K562 (cell line): ENCODE results near the gene NT5DC4. TPM values are rescaled to one million over a fixed set of nuclear protein-coding genes. Genes with fewer than 3 reads are reported as not detected.
A peak's percentile ranks its signal among the peaks of the same experiment; 100 is the strongest.

Source experiments
- EWSR1 ChIP-seq: fragments of 450-650 bp; IDR thresholded peaks from 2 replicates; pipeline ENCODE4 v1.6.1; 2018; ENCODE audit warnings: borderline replicate concordance, mild to moderate bottlenecking, low read depth, moderate library complexity; ENCODE audit not compliant: partially characterized antibody
- HDAC2 ChIP-seq: fragments of 450-650 bp; IDR thresholded peaks from 2 replicates; pipeline ENCODE4 v1.6.1; 2016; ENCODE audit warnings: mild to moderate bottlenecking
- HOMEZ ChIP-seq: fragments of 250-450 bp; sonication (Bioruptor Pico); IDR thresholded peaks from 2 replicates; pipeline ENCODE4 v1.4.0; 2020; ENCODE audit warnings: mild to moderate bottlenecking, moderate library complexity
- KLF1 ChIP-seq: fragments of 450-650 bp; IDR thresholded peaks from 2 replicates; pipeline ENCODE4 v1.6.1; 2016; ENCODE audit warnings: missing genetic modification characterization, missing compliant biosample characterization
- MAX ChIP-seq: sonication (generic); formaldehyde crosslinking; IDR thresholded peaks from 2 replicates; pipeline ENCODE4 v1.9.0; 2022; ENCODE audit warnings: mild to moderate bottlenecking, missing genetic modification reagents
- MITF ChIP-seq: IDR thresholded peaks from 2 replicates; pipeline ENCODE4 v1.6.1; 2014; ENCODE audit warnings: antibody characterized with exemption
- MLLT1 ChIP-seq, 2 experiments: fragments of 450-650 bp; IDR thresholded peaks; 2 replicates each; pipeline ENCODE4 v1.6.1; 2016
- NCOA2 ChIP-seq, 2 experiments: fragments of 450-650 bp; IDR thresholded peaks; 2 replicates each; pipeline ENCODE4 v1.6.1; 2018; ENCODE audit warnings: mild to moderate bottlenecking in 2 of 2, moderate library complexity in 1 of 2; ENCODE audit not compliant: partially characterized antibody in 2 of 2
- NRF1 ChIP-seq, 2 experiments: fragments of 450-650 bp; IDR thresholded peaks in 1 of 2; conservative IDR thresholded peaks in 1 of 2; 2 replicates each; pipeline ENCODE4 v1.6.1; 2014; ENCODE audit warnings: mild to moderate bottlenecking in 2 of 2
- POLR2B ChIP-seq: fragments of 450-650 bp; IDR thresholded peaks from 2 replicates; pipeline ENCODE4 v1.6.1; 2018; ENCODE audit warnings: low read depth; ENCODE audit not compliant: partially characterized antibody
- POLR2H ChIP-seq: IDR thresholded peaks from 2 replicates; pipeline ENCODE4 v1.6.1; 2016; ENCODE audit warnings: missing genetic modification characterization, low read depth, mild to moderate bottlenecking, control low read depth, missing compliant biosample characterization, moderate library complexity
- PYGO2 ChIP-seq: fragments of 450-650 bp; IDR thresholded peaks from 2 replicates; pipeline ENCODE4 v1.6.1; 2016; ENCODE audit warnings: mild to moderate bottlenecking, missing genetic modification characterization, moderate library complexity, missing compliant biosample characterization
- RBFOX2 ChIP-seq: fragments of 200-400 bp; formaldehyde crosslinking; IDR thresholded peaks from 2 replicates; pipeline ENCODE4 v1.6.1; 2017; ENCODE audit warnings: low read depth, mild to moderate bottlenecking, low read length, moderate library complexity
- TOE1 ChIP-seq, 2 experiments: fragments of 450-650 bp in 1 of 2; sonication (generic) in 1 of 2; formaldehyde crosslinking in 1 of 2; IDR thresholded peaks; 2 replicates each; pipeline versions ENCODE4 v1.7.1 to v1.8.0; 2016 to 2022; ENCODE audit warnings: borderline replicate concordance in 2 of 2, mild to moderate bottlenecking in 2 of 2, antibody characterized with exemption in 1 of 2, inconsistent platforms in 1 of 2, low read depth in 1 of 2, missing genetic modification reagents in 1 of 2, moderate library complexity in 1 of 2
- WHSC1 ChIP-seq: IDR thresholded peaks from one replicate; pipeline ENCODE4 v1.6.1; 2012; ENCODE audit warnings: low read length, control low read depth, inconsistent platforms
- ZFPM2 ChIP-seq: fragments of 250-450 bp; sonication (Bioruptor Pico); IDR thresholded peaks from 2 replicates; pipeline ENCODE4 v1.5.1; 2022; ENCODE audit warnings: mild to moderate bottlenecking
- ZNF121 ChIP-seq: sonication (generic); formaldehyde crosslinking; conservative IDR thresholded peaks from 2 replicates; pipeline ENCODE4 v1.8.0; 2022; ENCODE audit warnings: missing genetic modification reagents
- ZNF23 ChIP-seq: fragments of 250-450 bp; sonication (Bioruptor Pico); IDR thresholded peaks from 2 replicates; pipeline ENCODE4 v1.4.0; 2020; ENCODE audit warnings: mild to moderate bottlenecking
- ZNF511 ChIP-seq: sonication (generic); formaldehyde crosslinking; IDR thresholded peaks from 2 replicates; pipeline ENCODE4 v1.8.0; 2022; ENCODE audit warnings: mild to moderate bottlenecking, missing genetic modification reagents
- ZNF589 ChIP-seq: fragments of 200-800 bp; sonication (Bioruptor generic); IDR thresholded peaks from 2 replicates; pipeline ENCODE4 v1.6.1; 2016; ENCODE audit warnings: low read depth, missing genetic modification characterization, missing compliant biosample characterization
- polyA plus RNA-seq, 8 experiments: library from polyadenylated mRNA; depleted of rRNA in 4 of 8; stranded (reverse) in 5 of 8; unstranded in 3 of 8; fragments of >200 nt; fragmentation: Nextera tagmentation in 2 of 8; fragmentation: Illumina TruSeq in 1 of 8; extraction: Ambion mirVana in 2 of 8; extraction: Trizol in 1 of 8; gene quantifications; 2 replicates each; pipeline versions ENCODE4 v1.2.1 to v1.2.3, GENCODE V29; 2011 to 2014; ENCODE audit warnings: inconsistent platforms in 1 of 8, missing spikeins in 1 of 8
- total RNA-seq, 7 experiments: library from RNA; depleted of rRNA in 6 of 7; stranded (reverse); fragments of >200 nt in 6 of 7; fragmentation: Illumina TruSeq in 2 of 7; extraction: Trizol in 2 of 7; gene quantifications; 2 replicates each; pipeline versions ENCODE4 v1.2.1 to v1.2.3, GENCODE V29; 2011 to 2021; ENCODE audit warnings: low replicate concordance in 1 of 7

The NT5DC4 gene
- total and polyA plus RNA-seq, 9 of the 15 experiments (the other 6 are each of a cell fraction or from before 2014, with no cell fraction given): 0.44 to 6.9 (median 2.5) TPM

GRCh38 chr2:112784199-112785189 lies 63.7 kb downstream of the NT5DC4 start, which contains the start of gene IL1A (continued):
- no peak for TF ChIP-seq MITF
- no peak for TF ChIP-seq HOMEZ (CRISPR knock-in tag)
- no peak for TF ChIP-seq MAX (CRISPR knock-in tag)
- TF ChIP-seq ZNF121 (CRISPR knock-in tag): no peak
- TF ChIP-seq POLR2B: peak; percentile 52
- no peak for TF ChIP-seq POLR2H
- no peak for TF ChIP-seq WHSC1
- TF ChIP-seq ZNF23 (CRISPR knock-in tag): no peak
- TF ChIP-seq MLLT1 (IDR thresholded peaks at IDR 0.05): no peak
- TF ChIP-seq PYGO2 (tag): no peak
- no peak for TF ChIP-seq TOE1 (IDR thresholded peaks at IDR 0.05; ENCODE audit: borderline replicate concordance)
- no peak for TF ChIP-seq TOE1 (CRISPR knock-in tag; IDR thresholded peaks at IDR 0.05; ENCODE audit: borderline replicate concordance, low read depth)
- no peak for TF ChIP-seq RBFOX2
- TF ChIP-seq KLF1 (tag): no peak
- TF ChIP-seq EWSR1: no peak
- TF ChIP-seq HDAC2: no peak
- no peak for TF ChIP-seq ZFPM2 (CRISPR knock-in tag)
- TF ChIP-seq ZNF511: no peak
- TF ChIP-seq NRF1 (conservative IDR thresholded peaks at IDR 0.05 in 1 of 2, IDR thresholded peaks at IDR 0.05 in 1 of 2): 0 out of 4 replicates have a peak, but pooled peaks of 1 of the 2 experiments have one; percentile 17
- no peak for TF ChIP-seq NCOA2 (IDR thresholded peaks at IDR 0.05; ENCODE audit: partially characterized antibody in 2 of 2)
- TF ChIP-seq ZNF589 (CRISPR knock-in tag): no peak
